ENCODE results near the gene WARS2.

WARS2 gene

DNA sequence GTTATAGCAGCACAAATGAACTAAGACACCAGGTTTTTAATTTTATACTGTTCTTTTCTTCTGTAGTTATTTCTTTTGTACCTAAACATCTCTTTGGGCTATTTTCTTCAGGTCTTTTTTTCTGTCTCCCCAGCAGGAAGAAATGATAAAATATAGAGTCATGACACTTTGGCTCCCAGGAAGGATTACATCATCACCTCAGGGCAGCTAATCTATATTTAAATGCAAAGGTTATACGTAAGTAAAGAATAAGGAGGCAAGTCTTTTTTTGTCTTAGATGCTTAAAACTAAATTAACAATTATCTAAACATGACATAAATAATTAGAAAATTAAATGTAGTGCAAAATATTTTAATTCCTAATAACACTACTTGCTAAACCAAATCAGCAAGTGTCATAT lies 57.0 kb downstream of the WARS2 start:
- DNase-seq (ENCODE audit: low read depth, low spot score) = no peak

GRCh38 chr1:119081700-119082099 lies 58.8 kb downstream of the WARS2 start:
- no peak for DNase-seq (ENCODE audit: low read depth, low spot score)

DNA sequence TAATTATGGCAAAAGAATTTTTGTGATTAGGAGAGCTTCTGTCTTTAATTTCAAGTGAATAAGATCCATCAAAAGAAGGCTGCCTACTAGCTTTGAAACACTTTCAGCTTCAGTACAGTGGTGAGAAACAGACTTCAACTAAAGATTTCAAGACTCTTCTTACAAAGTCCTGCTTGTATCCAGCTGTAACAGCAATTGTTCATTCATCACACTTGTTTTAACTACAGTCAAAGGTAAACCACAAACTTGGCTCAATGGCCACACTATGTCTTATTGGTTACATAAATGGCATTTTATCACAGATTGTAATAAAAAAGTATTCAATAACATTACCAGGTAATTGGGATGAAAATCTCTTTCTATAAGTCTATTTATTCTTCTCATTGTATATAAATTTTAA lies 59.2 kb downstream of the WARS2 start:
- no peak for DNase-seq (ENCODE audit: low read depth, low spot score)

- no peak for DNase-seq (ENCODE audit: low read depth, low spot score)
These were observed 59.9 kb downstream of the WARS2 start for GRCh38 chr1:119080586-119080985.

DNA sequence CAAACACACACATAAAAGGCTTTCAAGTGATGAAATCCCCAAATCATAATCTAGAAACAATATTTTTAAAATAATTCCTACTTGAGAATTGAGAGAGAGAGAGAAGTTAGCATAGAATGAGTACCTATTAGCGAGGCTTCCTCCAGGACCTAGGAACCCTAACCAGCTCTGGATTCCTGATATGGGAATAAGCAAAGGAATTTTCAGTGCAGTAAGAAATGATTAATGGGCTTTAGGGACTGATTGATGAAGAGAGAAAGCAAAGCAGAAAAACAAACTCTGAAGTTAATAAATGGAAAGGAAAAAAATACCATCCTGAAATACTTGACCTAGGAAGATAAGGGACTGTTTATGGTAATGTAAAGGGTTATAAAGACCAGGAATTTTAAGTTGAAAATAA lies 60.6 kb downstream of the WARS2 start:
- no peak for DNase-seq (ENCODE audit: low read depth, low spot score)

DNA sequence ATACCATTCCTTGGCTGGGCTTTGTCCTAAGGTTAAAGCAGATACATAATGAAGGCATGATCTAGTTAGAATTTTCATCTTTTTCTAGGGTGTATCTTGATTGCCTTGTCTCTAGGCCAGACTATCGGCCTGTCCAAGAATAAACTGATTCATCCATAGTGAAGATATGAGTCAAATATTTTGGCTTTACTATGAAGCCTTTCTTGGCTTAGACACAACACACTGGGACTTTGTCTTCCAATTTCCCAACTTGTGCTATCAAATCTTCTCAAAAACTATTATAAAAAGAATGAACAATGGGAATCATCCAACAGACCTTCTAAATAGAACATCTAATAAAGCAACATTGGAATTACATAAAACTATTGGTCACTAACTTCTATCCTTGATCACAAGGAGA lies 64.8 kb downstream of the WARS2 start:
- no peak for DNase-seq (ENCODE audit: low read depth, low spot score)

GRCh38 chr1:119071321-119071720 lies 69.1 kb downstream of the WARS2 start:
- DNase-seq (ENCODE audit: low read depth, low spot score) = no peak

DNA sequence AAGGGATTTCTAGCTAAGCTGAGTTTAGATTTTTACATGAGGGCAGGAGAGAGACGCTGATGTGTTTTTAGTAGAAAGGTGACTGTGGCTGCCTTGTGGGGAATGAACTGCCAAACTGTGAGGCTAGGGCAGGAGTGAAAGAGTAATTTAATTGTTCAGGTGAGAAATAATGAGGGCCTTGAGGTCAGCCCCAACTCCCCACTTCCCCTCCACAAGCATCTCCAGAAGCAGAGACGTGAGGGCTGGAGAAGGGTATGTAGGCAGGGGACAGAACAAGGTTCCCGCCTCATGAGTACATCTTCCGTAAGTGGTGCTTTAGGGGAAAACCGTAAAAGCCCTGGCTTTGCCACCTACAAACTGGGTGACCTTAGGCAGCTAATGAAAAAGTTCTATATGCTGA lies 70.8 kb downstream of the WARS2 start:
- DNase-seq (ENCODE audit: low read depth, low spot score) = no peak

- DNase-seq (ENCODE audit: low read depth, low spot score) = no peak
These were observed 72.0 kb downstream of the WARS2 start for GRCh38 chr1:119068427-119068826.

DNA sequence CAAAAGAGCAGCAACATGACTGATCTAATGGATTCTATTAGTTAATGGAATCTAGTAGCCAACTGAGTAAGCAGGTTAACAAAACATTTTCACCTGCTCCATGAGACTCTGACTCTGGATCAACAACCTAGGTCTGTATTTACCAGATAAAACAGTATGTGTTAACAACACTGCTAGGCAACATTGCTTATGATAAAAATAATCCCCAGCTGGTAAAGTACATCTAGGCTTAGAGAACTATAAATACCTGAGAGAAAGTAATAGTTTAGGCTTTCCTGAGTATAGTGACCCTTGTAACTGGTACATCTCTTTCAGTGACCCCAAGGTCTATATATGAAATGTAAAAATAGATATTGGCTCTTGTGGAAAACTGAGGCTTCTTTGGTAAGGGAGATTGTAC lies 78.8 kb downstream of the WARS2 start:
- no peak for DNase-seq (ENCODE audit: low read depth, low spot score)

DNA sequence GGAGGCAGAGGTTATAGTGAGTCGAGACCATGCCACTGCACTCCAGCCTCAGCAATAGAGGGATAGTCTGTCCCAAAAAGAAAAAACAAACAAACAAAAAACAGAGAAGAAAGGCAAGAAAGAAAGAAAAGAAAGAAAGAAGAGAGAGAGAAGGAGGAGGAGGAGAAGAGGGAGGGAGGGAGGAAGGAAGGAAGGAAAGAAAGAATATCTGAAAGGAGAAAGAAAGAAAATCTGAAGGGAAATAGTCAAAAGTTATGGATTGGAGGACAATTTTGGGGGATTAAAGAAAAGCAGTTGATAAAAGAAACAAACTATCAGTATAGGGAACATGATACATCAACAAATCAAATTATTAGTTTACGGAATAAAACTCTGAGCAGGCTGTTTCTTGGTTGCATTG lies 84.9 kb downstream of the WARS2 start:
- no peak for DNase-seq (ENCODE audit: low read depth, low spot score)

DNA sequence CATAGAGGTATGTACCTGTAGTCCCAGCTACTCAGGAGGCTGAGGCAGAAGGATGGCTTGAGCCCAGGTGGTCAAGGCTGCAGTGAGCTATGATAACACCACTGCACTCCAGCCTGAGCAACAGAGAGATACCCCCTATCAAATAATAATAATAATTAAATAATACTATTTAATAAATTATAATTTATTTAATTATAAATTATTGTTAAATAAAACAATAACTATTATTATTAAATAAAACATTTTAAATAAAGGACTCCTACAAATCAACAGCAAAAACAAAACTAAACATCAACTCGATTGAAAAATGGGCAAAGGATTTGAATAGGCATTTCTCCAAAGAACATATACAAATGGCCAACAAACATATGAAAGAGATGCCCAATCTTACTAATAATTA lies 86.5 kb downstream of the WARS2 start:
- no peak for DNase-seq (ENCODE audit: low read depth, low spot score)

GRCh38 chr1:119052267-119052666 lies 88.2 kb downstream of the WARS2 start:
- DNase-seq (ENCODE audit: low read depth, low spot score) = no peak

GRCh38 chr1:119048624-119049404 lies 91.6 kb downstream of the WARS2 start:
- no peak for DNase-seq (ENCODE audit: low read depth, low spot score)

DNA sequence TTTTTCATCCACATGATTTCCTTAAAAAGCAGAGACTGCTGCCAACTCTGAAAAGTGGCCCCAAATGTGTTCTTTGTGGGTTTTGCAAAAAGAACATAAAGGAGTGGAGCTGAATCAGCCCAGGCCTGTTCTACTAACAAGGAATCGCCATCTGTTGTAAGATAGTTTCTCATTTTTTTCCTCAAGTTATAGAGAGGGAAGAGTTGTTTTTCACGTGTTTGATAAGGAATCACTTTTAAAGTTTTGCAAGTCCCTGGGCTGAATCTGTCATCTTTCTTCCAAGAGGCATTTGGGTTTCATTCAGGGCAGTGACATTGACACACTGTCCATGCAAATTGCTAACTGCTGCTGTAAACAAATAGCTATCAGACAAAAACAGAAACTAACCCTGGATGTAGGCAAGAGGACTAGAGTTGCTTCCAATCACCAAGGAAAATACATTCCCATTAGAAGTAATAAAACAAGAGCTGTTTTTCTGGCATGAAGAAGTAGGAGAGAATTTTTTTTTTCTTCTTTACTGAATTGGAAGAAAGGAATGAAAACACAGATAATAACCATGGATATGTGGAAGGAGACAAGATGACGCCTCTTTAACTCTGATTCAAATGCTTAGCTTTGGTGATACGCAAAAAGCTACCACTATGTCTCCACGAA lies 93.5 kb downstream of the WARS2 start:
- no peak for DNase-seq (ENCODE audit: low read depth, low spot score)

DNA sequence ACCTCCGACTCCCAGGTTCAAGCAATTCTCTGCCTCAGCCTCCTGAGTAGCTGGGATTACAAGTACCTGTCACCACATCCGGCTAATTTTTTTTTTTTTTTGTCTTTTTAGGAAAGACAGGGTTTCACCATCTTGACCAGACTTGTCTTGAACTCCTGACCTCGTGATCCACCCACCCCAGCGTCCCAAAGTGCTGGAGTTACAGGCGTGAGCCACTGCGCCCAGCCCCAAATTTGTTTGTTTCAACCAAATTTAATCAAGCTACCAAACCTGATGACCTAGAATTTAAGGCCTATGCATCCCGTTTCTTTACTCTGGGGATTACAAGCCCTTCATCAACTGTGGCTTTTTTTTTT lies 94.0 kb downstream of the WARS2 start:
- no peak for DNase-seq (ENCODE audit: low read depth, low spot score)

- DNase-seq (ENCODE audit: low read depth, low spot score) = no peak
These were observed 95.2 kb downstream of the WARS2 start for GRCh38 chr1:119045096-119045746.

- no peak for DNase-seq (ENCODE audit: low read depth, low spot score)
These were observed 99.5 kb downstream of the WARS2 start for GRCh38 chr1:119040906-119041305.

GRCh38 chr1:119040489-119040888 lies 100.0 kb downstream of the WARS2 start:
- no peak for DNase-seq (ENCODE audit: low read depth, low spot score)

- DNase-seq (ENCODE audit: low read depth, low spot score) = no peak
These were observed 102.1 kb downstream of the WARS2 start for GRCh38 chr1:119038363-119038762.

DNA sequence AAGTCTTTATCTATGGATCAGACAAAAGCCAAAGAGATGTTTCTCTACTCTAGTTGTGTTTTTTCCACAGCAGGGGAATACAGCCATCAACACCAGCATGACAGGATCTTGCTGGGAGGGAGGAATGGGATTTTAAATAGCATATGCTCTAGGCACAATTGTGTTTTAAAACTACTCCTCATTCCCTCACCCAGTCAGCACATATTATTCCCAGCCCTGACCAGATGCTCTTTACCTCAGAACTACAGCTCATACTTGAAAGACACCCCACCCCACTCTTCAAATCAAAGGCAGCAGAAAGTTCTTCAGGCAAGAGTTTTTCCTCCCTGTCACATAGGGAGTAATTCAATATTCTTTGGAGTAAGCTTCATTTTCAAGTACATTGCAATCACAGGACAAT lies 106.1 kb downstream of the WARS2 start:
- DNase-seq (ENCODE audit: low read depth, low spot score) = no peak

- DNase-seq (ENCODE audit: low read depth, low spot score) = no peak
These were observed 107.5 kb downstream of the WARS2 start for GRCh38 chr1:119032986-119033385.

- DNase-seq (ENCODE audit: low read depth, low spot score) = no peak
These were observed 112.7 kb downstream of the WARS2 start for GRCh38 chr1:119027759-119028158.

Data from activated CD4-positive, CD25-positive, alpha-beta regulatory T cell treated with anti-CD3 and anti-CD28 coated beads, Interleukin-2, amount 50 U/mL, for 16 hours (primary cell).